OCI-LY3 (cell line): ENCODE data around the gene MGAT4A.

Experiments used
- CTCF ChIP-seq: fragments of 200-600, 300-600 bp; sonication (generic); IDR thresholded peaks from 2 replicates; pipeline ENCODE4 v1.5.1; 2014; ENCODE audit warnings: antibody characterized with exemption, low read length, low read depth
- EZH2phosphoT487 ChIP-seq: fragments of 200-600 bp; shearing (Covaris generic); IDR thresholded peaks from 2 replicates; pipeline ENCODE4 v1.6.1; 2018; ENCODE audit warnings: antibody characterized with exemption, mixed run types, low read depth

DNA sequence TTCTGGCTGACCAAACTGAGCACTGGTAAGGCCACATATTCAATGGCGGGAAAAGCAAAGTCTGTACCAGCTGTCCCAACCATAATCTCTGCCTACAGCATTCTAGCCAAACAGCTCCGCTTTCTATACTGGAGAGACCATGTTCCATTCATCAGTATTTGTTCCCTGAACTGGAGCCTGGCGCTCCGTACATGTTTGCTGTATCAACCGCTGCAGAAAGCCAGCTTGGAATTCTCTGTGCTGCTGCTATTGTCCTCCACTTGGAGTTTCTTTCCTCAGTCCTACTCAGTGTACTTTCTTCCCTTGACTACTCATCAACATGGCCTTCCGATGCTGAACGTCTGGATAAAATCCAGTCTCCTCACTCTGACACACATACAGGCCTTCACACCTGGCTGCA, 124.5 kb downstream of the MGAT4A start:
- no peak for TF ChIP-seq CTCF
- no peak for TF ChIP-seq EZH2phosphoT487
